MM.1S (cell line): Measurements from ENCODE around the gene PIK3R4.

Source experiments
- EZH2 ChIP-seq: fragments of 300-600 bp; sonication (generic); optimal IDR thresholded peaks from 2 replicates; pipeline ENCODE3; 2017; ENCODE audit warnings: low read depth, mild to moderate bottlenecking, antibody characterized with exemption, low read length, mixed read lengths
- EZH2phosphoT487 ChIP-seq: fragments of 300-600 bp; sonication (generic); IDR thresholded peaks from 2 replicates; pipeline ENCODE4 v1.6.1; 2018; ENCODE audit warnings: antibody characterized with exemption, low read length
- TF ChIP-seq, protein P1 (sequence below): fragments of 300-600 bp; sonication (generic); IDR thresholded peaks from 2 replicates; pipeline ENCODE4 v1.5.1; 2016; ENCODE audit warnings: antibody characterized with exemption, low read length, mixed read lengths

DNA sequence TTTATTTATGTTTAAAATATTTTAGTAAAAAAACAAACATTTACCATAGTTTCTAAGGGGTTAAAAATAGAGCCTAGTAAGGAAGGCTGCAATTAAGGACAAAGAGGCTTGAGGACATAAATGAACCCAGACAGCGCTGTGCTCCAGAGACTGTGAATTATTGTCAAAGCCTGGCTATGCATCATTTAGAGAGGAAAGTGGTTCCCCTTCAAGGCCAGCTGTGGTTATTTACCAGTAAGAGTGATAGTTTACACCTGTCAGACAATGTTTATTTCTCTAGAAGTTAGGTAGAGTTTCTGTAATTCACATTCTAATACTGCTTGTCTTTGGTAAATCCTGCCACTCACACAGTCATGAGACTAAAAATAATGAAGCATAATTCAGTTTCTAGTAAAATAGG, 32.4 kb upstream of the PIK3R4 start:
- TF ChIP-seq, protein P1, sequence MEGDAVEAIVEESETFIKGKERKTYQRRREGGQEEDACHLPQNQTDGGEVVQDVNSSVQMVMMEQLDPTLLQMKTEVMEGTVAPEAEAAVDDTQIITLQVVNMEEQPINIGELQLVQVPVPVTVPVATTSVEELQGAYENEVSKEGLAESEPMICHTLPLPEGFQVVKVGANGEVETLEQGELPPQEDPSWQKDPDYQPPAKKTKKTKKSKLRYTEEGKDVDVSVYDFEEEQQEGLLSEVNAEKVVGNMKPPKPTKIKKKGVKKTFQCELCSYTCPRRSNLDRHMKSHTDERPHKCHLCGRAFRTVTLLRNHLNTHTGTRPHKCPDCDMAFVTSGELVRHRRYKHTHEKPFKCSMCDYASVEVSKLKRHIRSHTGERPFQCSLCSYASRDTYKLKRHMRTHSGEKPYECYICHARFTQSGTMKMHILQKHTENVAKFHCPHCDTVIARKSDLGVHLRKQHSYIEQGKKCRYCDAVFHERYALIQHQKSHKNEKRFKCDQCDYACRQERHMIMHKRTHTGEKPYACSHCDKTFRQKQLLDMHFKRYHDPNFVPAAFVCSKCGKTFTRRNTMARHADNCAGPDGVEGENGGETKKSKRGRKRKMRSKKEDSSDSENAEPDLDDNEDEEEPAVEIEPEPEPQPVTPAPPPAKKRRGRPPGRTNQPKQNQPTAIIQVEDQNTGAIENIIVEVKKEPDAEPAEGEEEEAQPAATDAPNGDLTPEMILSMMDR = no peak
- no peak for TF ChIP-seq EZH2
- TF ChIP-seq EZH2phosphoT487 = no peak
